ENCODE data around the gene SPINK8. TPM values are rescaled to one million over a fixed set of nuclear protein-coding genes. Genes with fewer than 3 reads are reported as not detected.

Gene SPINK8
- total and polyA plus RNA-seq, 2 of the 8 experiments (the other 6 are each of a cell fraction or from before 2014, with no cell fraction given), result 0.29 TPM; not detected in 1

GRCh38 chr3:48276911-48277641 lies 56.4 kb downstream of the SPINK8 start:
- no peak overlapping the region for H3K56ac ChIP-seq (replicated peaks; ENCODE audit: insufficient read length, low read depth, low read length)
- H3K27ac ChIP-seq (ENCODE audit: low read depth, low read length), result no peak overlapping the region
- H4K91ac ChIP-seq (replicated peaks; ENCODE audit: insufficient read length, low read length), result no peak overlapping the region
- peaks cover 0 to 6% (median 2%) of the 10 kb centered on the region in 4 experiments; a peak in 2 of 8 replicates for H3K36me3 ChIP-seq (ENCODE audit: control insufficient read depth in 2 of 4, insufficient read depth in 4 of 4, low read length in 3 of 4)
- H2BK5ac ChIP-seq (ENCODE audit: low read depth, low read length), result peak overlapping the region; percentile 22; the same call in 1 of the 2 replicates
- no peak overlapping the region for H2BK20ac ChIP-seq (ENCODE audit: low read length)
- no peaks in the 10 kb centered on the region for H3K23me2 ChIP-seq (ENCODE audit: low read depth, low read length)
- no peak overlapping the region for H3K4ac ChIP-seq (replicated peaks; ENCODE audit: insufficient read length, low read depth, low read length)
- no peak overlapping the region; a peak in 1 of 7 replicates for H3K9ac ChIP-seq (replicated peaks in 1 of 4; ENCODE audit: extremely low read depth in 1 of 4, low read depth in 3 of 4, low read length in 3 of 4)
- no peak overlapping the region for H3K14ac ChIP-seq (ENCODE audit: insufficient read length)
- H3K79me2 ChIP-seq (ENCODE audit: control insufficient read depth in 1 of 2, insufficient read depth in 2 of 2, low read length in 2 of 2), result no peaks in the 10 kb centered on the region
- ChIA-PET POLR2A (ENCODE audit: partially characterized antibody) (interaction anchor here (0.9 to 4.9 kb wide), 16 partner anchors 8 to 169 kb away, joined by 3 to 29 read pairs (median 4); partner anchors contain the start of genes ATRIP, NME6, PLXNB1 and ZNF589), CTCF (ENCODE audit: partially characterized antibody) (interaction anchor here (0.6 to 10.6 kb wide), 12 partner anchors 11 to 157 kb away, joined by 3 to 138 read pairs (median 4); partner anchors contain the start of gene ZNF589)
- peak overlapping the region in 2 of 4 experiments; percentile 29 to 39; a peak in 2 of 8 replicates for H3K4me3 ChIP-seq (ENCODE audit: extremely low read depth in 1 of 4, insufficient read depth in 2 of 4, low read depth in 3 of 4, low read length in 4 of 4)
- H4K20me1 ChIP-seq (replicated peaks in 1 of 2; ENCODE audit: control insufficient read depth in 1 of 2, insufficient read depth in 2 of 2, low read length in 2 of 2), result peaks cover 0 to 1% of the 10 kb centered on the region in 2 experiments
- no peak overlapping the region; the same call in 1 of the 2 replicates for H2AK5ac ChIP-seq (ENCODE audit: low read depth, low read length)
- H3K18ac ChIP-seq (ENCODE audit: extremely low read depth, low read length), result 0 out of 2 replicates have a peak overlapping the region, but pooled peaks have one; percentile 0
- no peak overlapping the region for H4K5ac ChIP-seq (ENCODE audit: insufficient read length, low read depth, low read length)
- H3K79me1 ChIP-seq (ENCODE audit: low read depth, low read length), result no peaks in the 10 kb centered on the region; the same call in 1 of the 2 replicates
- H3K27me3 ChIP-seq (replicated peaks in 1 of 4; ENCODE audit: control insufficient read depth in 3 of 4, extremely low read depth in 1 of 4, insufficient read depth in 3 of 4, low read length in 3 of 4), result no peaks in the 10 kb centered on the region
- H3K4me1 ChIP-seq (replicated peaks in 1 of 4; ENCODE audit: control insufficient read depth in 3 of 4, insufficient read depth in 4 of 4, low read length in 3 of 4), result peaks cover 4 to 39% (median 22%) of the 10 kb centered on the region in 4 experiments; a peak in 6 of 7 replicates
- H2AFZ ChIP-seq (ENCODE audit: low read length), result no peak overlapping the region
- H3K4me2 ChIP-seq (ENCODE audit: insufficient read depth in 1 of 2, low read depth in 2 of 2, low read length in 2 of 2), result peak overlapping the region; percentile 61 to 80
- FAIRE-seq (no peak), DNase-seq (ENCODE audit: low read depth in 1 of 2, low spot score in 2 of 2) (no peak)
- peaks cover 0 to 8% of the 10 kb centered on the region in 2 experiments; a peak in 3 of 4 replicates for H3K9me3 ChIP-seq (ENCODE audit: insufficient read depth in 2 of 2, low read depth in 1 of 2, low read length in 1 of 2)
- H2BK120ac ChIP-seq (replicated peaks; ENCODE audit: low read depth, low read length), result no peak overlapping the region
- H2BK12ac ChIP-seq (ENCODE audit: low read depth, low read length), result no peak overlapping the region
- no peak overlapping the region for H3K23ac ChIP-seq (ENCODE audit: insufficient read length)
- no peak overlapping the region for H2BK15ac ChIP-seq (ENCODE audit: low read length)
- 80% methylated on average over 7 of the region's 7 CpGs; no CpG with 5 or more reads in 1 of the 2 experiments for WGBS, 2 experiments (ENCODE audit: extremely low coverage in 1 of 2, insufficient coverage in 1 of 2, insufficient read length in 1 of 2, insufficient replicate concordance in 2 of 2, low coverage in 1 of 2, low lambda C conversion rate in 2 of 2, missing lambda C conversion rate in 1 of 2)
- H4K8ac ChIP-seq (ENCODE audit: extremely low read depth, insufficient read depth, low read length), result no peak overlapping the region
- TF ChIP-seq TBP (IDR thresholded peaks at IDR 0.05; ENCODE audit: low read depth, low read length) (no peak), YY1 (IDR thresholded peaks at IDR 0.05; ENCODE audit: low read depth, low read length) (no peak), TAF7 (optimal IDR thresholded peaks at IDR 0.05; ENCODE audit: borderline replicate concordance, low read depth, low read length) (no peak), CHD1 (IDR thresholded peaks at IDR 0.05; ENCODE audit: low read depth, low read length) (no peak), BACH1 (IDR thresholded peaks at IDR 0.05; ENCODE audit: low read length) (no peak), KDM5A (IDR thresholded peaks at IDR 0.05; ENCODE audit: low read length) (no peak), E2F6 (IDR thresholded peaks at IDR 0.05) (no peak), ATF2 (IDR thresholded peaks at IDR 0.05; ENCODE audit: low read length) (0 out of 2 replicates have a peak, but pooled peaks have one; percentile 23)
